SK-N-MC (cell line): Measurements from ENCODE around the gene PLA2G12B.

ENCODE experiments used
- EZH2 ChIP-seq: fragments of 200-600 bp; sonication (generic); IDR thresholded peaks from one replicate; pipeline ENCODE4 v1.6.1; 2017; ENCODE audit warnings: antibody characterized with exemption
- FOXP2 ChIP-seq: optimal IDR thresholded peaks from 2 replicates; pipeline ENCODE3; 2011; ENCODE audit warnings: mild to moderate bottlenecking, moderate library complexity; ENCODE audit not compliant: insufficient read depth; ENCODE audit errors: extremely low read length, control extremely low read depth
- POLR2AphosphoS5 ChIP-seq: IDR thresholded peaks from 2 replicates; pipeline ENCODE4 v1.6.1; 2012; ENCODE audit warnings: mild to moderate bottlenecking, low read depth, low read length, borderline replicate concordance

DNA sequence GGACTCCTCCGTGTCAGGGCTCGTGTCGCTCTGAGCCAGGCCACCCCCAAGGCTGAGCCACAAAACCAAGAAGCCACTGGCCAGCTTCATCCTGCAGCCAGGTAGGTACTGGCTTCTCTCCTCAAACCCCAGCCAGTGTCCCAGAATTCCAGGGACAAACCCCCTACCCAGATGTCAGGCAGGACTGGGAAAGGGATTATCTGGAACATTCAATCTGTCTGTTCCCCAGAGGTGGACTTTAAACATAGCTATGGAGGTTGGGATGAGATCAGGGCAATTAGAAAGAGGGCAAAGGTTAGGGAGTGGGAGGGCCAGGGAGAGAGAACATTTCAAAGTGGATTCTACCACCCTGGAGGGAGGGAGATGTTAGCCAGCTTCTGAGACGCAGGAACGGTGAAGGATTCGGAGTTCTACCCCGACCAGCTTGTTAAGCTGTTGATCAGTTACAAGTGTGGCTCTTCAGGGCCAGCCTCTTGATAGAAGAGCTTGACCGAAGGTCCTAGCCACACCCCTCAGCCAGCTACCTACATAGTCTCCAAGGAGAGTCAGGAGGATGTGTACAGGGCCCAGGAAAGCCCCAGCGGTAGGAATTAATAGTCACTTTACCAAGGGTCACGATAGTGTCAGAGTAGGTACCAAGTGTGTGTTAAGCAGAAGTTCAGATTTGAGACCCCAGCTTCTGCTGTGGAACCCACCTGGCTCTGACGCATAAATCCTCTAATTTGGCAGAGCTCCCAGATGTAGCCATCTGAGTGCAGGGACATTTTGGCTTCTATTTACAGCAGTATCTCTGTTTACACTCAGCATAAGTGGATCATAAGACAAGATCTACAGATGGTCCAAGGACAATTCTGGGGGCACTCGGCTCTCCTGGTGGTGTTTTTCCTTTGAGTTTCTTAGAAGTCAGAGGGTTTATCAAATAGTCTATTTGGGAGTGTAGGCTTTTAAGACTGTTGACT, at the start of gene PLA2G12B:
- TF ChIP-seq POLR2AphosphoS5 (no peak), EZH2 (no peak), FOXP2 (no peak)
